ENCODE data around the gene SUZ12.
"Not testable (repeated sequence)": the region's sequence is repeated elsewhere in the genome, so short reads cannot be mapped to it uniquely, and the experiment has no call there.

SUZ12 gene

DNA sequence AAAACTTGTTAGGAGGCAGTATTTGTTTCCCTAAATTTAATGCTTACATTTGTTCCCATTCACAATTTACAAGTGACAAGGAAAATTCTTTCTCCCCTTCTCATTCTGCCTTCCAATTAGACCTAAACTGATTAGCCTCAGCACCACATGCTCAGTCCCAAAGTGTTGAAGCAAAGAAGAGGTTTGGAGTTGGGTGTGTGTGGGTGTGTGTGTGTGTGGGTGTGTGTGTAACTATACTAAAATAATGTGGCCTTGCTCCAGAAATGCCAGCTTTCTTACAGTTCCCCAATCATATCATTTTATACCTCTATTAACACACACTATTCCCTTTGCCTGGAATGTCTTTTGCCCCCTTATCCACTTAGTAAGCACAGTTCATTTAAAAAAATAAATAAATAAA, 28.4 kb upstream of the SUZ12 start:
- POLR2A ChIA-PET = interaction anchor here (0.7 kb wide), 1 partner anchor 13 kb away, joined by 3 read pairs; no protein-coding TSS in a partner anchor
- TF ChIP-seq, protein P1, sequence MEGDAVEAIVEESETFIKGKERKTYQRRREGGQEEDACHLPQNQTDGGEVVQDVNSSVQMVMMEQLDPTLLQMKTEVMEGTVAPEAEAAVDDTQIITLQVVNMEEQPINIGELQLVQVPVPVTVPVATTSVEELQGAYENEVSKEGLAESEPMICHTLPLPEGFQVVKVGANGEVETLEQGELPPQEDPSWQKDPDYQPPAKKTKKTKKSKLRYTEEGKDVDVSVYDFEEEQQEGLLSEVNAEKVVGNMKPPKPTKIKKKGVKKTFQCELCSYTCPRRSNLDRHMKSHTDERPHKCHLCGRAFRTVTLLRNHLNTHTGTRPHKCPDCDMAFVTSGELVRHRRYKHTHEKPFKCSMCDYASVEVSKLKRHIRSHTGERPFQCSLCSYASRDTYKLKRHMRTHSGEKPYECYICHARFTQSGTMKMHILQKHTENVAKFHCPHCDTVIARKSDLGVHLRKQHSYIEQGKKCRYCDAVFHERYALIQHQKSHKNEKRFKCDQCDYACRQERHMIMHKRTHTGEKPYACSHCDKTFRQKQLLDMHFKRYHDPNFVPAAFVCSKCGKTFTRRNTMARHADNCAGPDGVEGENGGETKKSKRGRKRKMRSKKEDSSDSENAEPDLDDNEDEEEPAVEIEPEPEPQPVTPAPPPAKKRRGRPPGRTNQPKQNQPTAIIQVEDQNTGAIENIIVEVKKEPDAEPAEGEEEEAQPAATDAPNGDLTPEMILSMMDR (IDR thresholded peaks at IDR 0.05; ENCODE audit: control extremely low read depth, extremely low read depth, low read depth, missing control alignments) = no peak
- no peak for DNase-seq (ENCODE audit: extremely low spot score)
- CTCF ChIA-PET = interaction anchor here (1.3 kb wide), 1 partner anchor 9 kb away, joined by 4 read pairs; no protein-coding TSS in a partner anchor

DNA sequence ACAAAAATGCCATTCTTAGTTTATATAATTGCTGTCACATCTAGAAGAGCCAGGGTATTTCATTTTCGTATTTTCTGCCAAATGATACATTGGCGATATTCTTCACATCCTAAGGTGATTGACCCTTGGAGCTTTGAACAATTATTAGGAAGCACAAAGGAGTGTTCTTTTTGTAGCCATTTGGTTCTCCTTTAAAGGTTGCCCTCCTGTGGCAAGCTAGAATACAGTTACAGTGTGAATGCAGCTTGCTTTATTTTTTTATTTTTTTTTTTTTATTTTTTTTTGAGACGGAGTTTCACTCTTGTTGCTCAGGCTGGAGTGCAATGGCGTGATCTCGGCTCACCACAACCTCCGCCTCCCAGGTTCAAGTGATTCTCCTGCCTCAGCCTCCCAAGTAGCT, 24.1 kb upstream of the SUZ12 start:
- CTCF ChIA-PET = interaction anchor here (0.7 to 1.9 kb wide), 6 partner anchors 8 to 225 kb away, joined by 3 to 10 read pairs (median 5); partner anchors contain the start of gene UTP6
- POLR2A ChIA-PET; DNase-seq (ENCODE audit: extremely low spot score): not testable (repeated sequence)
- TF ChIP-seq, protein P1 (IDR thresholded peaks at IDR 0.05; ENCODE audit: control extremely low read depth, extremely low read depth, low read depth, missing control alignments) = peak; percentile 1

DNA sequence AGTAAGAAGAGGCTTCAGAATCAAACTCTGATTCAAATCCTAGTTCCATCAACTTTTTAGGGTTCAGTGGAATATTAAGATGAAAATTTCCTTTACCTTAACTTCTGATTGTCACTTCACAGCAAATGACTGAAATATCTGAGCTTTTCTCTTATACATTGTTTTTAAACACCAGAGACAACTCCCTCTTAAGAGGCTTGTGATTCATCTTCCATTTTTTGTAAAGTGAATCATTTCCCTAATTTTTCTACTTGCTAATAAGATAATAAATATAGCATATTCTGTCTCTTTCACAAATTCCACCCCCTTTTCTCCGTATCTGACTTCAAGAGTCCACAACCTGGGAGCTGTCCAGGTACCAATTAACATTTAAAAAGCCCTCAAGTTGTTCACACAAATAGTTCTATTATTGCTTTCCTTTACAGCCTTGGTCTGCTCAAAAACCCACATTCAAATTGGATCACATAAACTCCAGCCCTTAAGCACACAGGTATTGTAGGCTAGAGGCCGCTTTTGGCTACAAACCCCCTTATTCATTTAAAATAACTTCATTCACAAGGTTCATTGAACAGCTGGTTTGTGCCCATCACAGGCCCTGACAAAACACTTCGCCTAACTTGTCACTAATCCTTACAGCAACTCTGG, 21.2 kb upstream of the SUZ12 start:
- ChIA-PET CTCF (interaction anchor here (1.2 kb wide), 1 partner anchor 12 kb away, joined by 3 read pairs; no protein-coding TSS in a partner anchor), POLR2A (no interaction called here)
- TF ChIP-seq, protein P1 (IDR thresholded peaks at IDR 0.05; ENCODE audit: control extremely low read depth, extremely low read depth, low read depth, missing control alignments) = no peak
- DNase-seq (ENCODE audit: extremely low spot score) = no peak

DNA sequence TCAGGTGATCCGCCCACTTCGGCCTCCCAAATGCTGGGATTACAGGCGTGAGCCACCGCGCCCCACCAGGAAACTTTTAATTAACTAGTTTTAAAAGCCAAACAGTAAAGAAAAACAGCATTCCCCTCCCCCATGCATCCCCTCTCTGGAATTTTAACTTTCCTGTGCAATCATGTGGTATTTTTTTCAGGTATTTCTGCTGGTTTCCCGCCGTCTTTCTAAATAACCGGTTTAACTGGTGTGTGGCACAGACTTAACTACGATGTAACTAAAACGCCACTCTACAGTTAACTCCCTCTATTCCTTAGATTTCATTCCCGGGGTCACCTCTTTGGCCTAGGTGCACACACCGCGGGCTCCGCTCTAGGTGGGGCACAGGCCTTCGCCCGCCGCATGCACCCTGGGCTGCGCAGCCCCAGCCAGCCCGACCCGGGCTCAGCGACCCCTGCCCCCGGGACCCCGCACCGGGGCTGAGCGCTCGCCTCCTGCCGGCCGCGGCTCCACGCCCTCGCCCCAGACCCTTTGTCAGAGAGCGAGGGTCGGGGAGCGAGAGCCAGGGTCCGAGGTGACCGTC, 20.2 kb upstream of the SUZ12 start:
- DNase-seq (ENCODE audit: extremely low spot score) = no peak
- ChIA-PET POLR2A (no interaction called here), CTCF (interaction anchor here (1.1 kb wide), 1 partner anchor 9 kb away, joined by 4 read pairs; no protein-coding TSS in a partner anchor)
- TF ChIP-seq, protein P1 (IDR thresholded peaks at IDR 0.05; ENCODE audit: control extremely low read depth, extremely low read depth, low read depth, missing control alignments) = no peak

DNA sequence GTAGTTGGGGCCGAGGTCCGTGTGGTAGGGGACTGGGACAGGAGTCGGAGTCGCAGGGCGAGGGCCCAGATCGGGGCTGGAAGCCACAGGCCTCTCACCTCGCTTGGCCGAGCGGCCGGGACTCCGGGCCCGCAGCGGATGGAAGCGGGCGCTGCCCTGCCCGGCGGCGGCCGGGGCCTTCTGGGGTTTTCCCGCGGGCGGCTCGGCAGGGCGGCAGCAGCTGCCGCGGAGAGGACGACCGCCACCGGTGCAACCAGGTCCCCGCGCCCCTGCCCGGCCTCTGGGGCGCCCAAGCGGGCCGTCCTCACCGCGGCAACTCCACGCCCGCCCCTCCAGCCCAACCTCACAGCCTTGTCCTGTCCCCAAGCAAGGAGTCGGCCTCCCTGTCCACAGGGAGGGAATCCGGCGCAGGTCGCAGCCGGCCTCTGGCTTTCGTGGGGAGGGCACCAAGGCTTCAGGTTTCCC, 19.7 kb upstream of the SUZ12 start:
- CTCF ChIA-PET = interaction anchor here (1.1 kb wide), 1 partner anchor 9 kb away, joined by 4 read pairs; no protein-coding TSS in a partner anchor
- POLR2A ChIA-PET = no interaction called here
- TF ChIP-seq, protein P1 (IDR thresholded peaks at IDR 0.05; ENCODE audit: control extremely low read depth, extremely low read depth, low read depth, missing control alignments) = no peak
- DNase-seq (ENCODE audit: extremely low spot score) = no peak

DNA sequence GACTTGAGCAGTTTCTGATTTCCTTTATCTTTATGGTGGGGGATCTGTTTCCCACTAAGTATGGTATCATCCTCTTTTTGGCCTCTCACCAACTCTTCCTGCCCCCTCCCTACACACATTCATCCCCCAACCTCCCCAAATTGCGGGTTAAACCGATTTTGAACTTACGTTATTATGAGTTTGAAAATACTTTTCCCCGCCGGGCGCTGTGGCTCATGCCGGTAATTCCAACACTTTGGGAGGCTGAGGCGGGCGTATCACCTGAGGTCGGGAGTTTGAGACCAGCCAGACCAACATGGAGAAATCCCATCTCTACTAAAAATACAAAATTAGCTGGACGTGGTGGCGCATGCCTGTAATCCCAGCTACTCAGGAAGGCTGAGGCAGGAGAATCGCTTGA, 19.1 kb upstream of the SUZ12 start:
- DNase-seq (ENCODE audit: extremely low spot score); POLR2A ChIA-PET: not testable (repeated sequence)
- CTCF ChIA-PET = interaction anchor here (1.1 kb wide), 1 partner anchor 10 kb away, joined by 4 read pairs; no protein-coding TSS in a partner anchor

DNA sequence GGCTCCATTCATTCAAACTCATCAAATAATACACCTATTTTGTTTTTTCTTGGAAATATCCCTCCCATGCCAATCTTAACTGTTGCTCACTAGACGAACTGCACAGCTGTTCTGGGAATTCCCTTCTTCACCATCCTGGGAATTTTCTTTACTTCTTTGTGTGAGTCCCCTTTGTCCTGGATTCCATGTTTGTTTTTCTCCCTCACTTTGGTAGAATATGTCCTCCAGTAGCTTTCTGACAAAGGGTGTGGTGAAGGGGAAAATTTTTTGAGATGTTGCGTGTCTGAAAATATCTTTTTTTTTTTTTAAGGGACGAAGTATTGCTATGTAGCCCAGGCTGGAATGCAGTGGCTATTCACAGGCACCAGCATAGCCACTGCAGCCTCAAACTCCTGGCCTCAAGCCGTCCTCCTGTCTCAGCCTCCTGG, 18.1 kb upstream of the SUZ12 start:
- no peak for DNase-seq (ENCODE audit: extremely low spot score)
- TF ChIP-seq, protein P1 (IDR thresholded peaks at IDR 0.05; ENCODE audit: control extremely low read depth, extremely low read depth, low read depth, missing control alignments) = no peak
- POLR2A ChIA-PET = no interaction called here
- CTCF ChIA-PET = interaction anchor here (1.5 kb wide), 1 partner anchor 10 kb away, joined by 4 read pairs; no protein-coding TSS in a partner anchor

All from GM10248 (cell line).